Activated CD4-positive, alpha-beta T cell treated with anti-CD3 and anti-CD28 coated beads for 24 hours (primary cell): ENCODE measurements around the gene ZNF462.

ENCODE experiments used
- DNase-seq, 2 donors: peaks; one replicate each; pipeline ENCODE4 v3.0.0-alpha.2; 2020; ENCODE audit warnings: low read depth in 2 of 2

ZNF462 gene

GRCh38 chr9:107005201-107005600 is 142.2 kb downstream of the ZNF462 start:
- DNase-seq = no peak

GRCh38 chr9:107007402-107007801 is 144.4 kb downstream of the ZNF462 start:
- no peak for DNase-seq

- no peak for DNase-seq
Measured at GRCh38 chr9:107008011-107008410, 145.0 kb downstream of the ZNF462 start.

- DNase-seq = no peak
Measured at GRCh38 chr9:107008447-107008846, 145.5 kb downstream of the ZNF462 start.

- no peak for DNase-seq
Measured at GRCh38 chr9:107016383-107016782, 153.4 kb downstream of the ZNF462 start.

GRCh38 chr9:107018861-107019545 is 156.0 kb downstream of the ZNF462 start:
- no peak for DNase-seq

- no peak for DNase-seq
Measured at GRCh38 chr9:107020040-107020530, 157.1 kb downstream of the ZNF462 start.

GRCh38 chr9:107024193-107024592 is 161.2 kb downstream of the ZNF462 start:
- DNase-seq = no peak

GRCh38 chr9:107025260-107026035 is 162.5 kb downstream of the ZNF462 start:
- no peak for DNase-seq

GRCh38 chr9:107029146-107029545 is 166.2 kb downstream of the ZNF462 start:
- no peak for DNase-seq

- no peak for DNase-seq
Measured at GRCh38 chr9:107033966-107034365, 171.0 kb downstream of the ZNF462 start.

- DNase-seq = no peak
Measured at GRCh38 chr9:107034831-107035230, 171.9 kb downstream of the ZNF462 start.

GRCh38 chr9:107036367-107036766 is 173.4 kb downstream of the ZNF462 start:
- DNase-seq = no peak

GRCh38 chr9:107039542-107039941 is 176.6 kb downstream of the ZNF462 start:
- no peak for DNase-seq

- no peak for DNase-seq
Measured at GRCh38 chr9:107042606-107043005, 179.6 kb downstream of the ZNF462 start.

- DNase-seq = no peak
Measured at GRCh38 chr9:107043886-107044285, 180.9 kb downstream of the ZNF462 start.

- DNase-seq = peak in 1 of 2 donors; percentile 2
Measured at GRCh38 chr9:107044872-107045271, 181.9 kb downstream of the ZNF462 start.

- DNase-seq = no peak
Measured at GRCh38 chr9:107046692-107047091, 183.7 kb downstream of the ZNF462 start.

- no peak for DNase-seq
Measured at GRCh38 chr9:107049046-107049802, 186.3 kb downstream of the ZNF462 start.

- DNase-seq = no peak
Measured at GRCh38 chr9:107049803-107050184, 186.8 kb downstream of the ZNF462 start.

GRCh38 chr9:107051392-107051791 is 188.4 kb downstream of the ZNF462 start:
- DNase-seq = no peak

GRCh38 chr9:107054146-107054545 is 191.2 kb downstream of the ZNF462 start:
- no peak for DNase-seq
